Hematopoietic multipotent progenitor cell treated with erythropoietin and hydrocortisone succinate and interleukin-3 and kit ligand, for 8 days (in vitro differentiated cells): Measurements from ENCODE around the gene FAM53A.
"Not testable (repeated sequence)": the region's sequence is repeated elsewhere in the genome, so short reads cannot be mapped to it uniquely, and the experiment has no call there.

ENCODE experiments used
- DNase-seq: peaks from one replicate; pipeline ENCODE4 v3.0.0-alpha.2; 2015

Gene FAM53A

GRCh38 chr4:1658146-1658545, 26.0 kb downstream of the FAM53A start:
- no peak for DNase-seq

- no peak for DNase-seq
Observed at GRCh38 chr4:1656986-1657385, 27.1 kb downstream of the FAM53A start.

- no peak for DNase-seq
Observed at GRCh38 chr4:1656132-1656531, 28.0 kb downstream of the FAM53A start.

GRCh38 chr4:1655676-1656075, 28.4 kb downstream of the FAM53A start:
- DNase-seq = no peak

GRCh38 chr4:1655081-1655480, 29.0 kb downstream of the FAM53A start:
- no peak for DNase-seq

GRCh38 chr4:1654216-1654955, 29.7 kb downstream of the FAM53A start:
- no peak for DNase-seq

- DNase-seq = no peak
Observed at GRCh38 chr4:1653776-1654175, 30.3 kb downstream of the FAM53A start.

- DNase-seq = no peak
Observed at GRCh38 chr4:1652088-1652487, 32.0 kb downstream of the FAM53A start.

- DNase-seq = no peak
Observed at GRCh38 chr4:1651609-1652008, 32.5 kb downstream of the FAM53A start.

GRCh38 chr4:1648962-1649361, 35.2 kb downstream of the FAM53A start:
- DNase-seq = no peak

- no peak for DNase-seq
Observed at GRCh38 chr4:1647432-1647831, 36.7 kb downstream of the FAM53A start.

- no peak for DNase-seq
Observed at GRCh38 chr4:1646690-1647089, 37.4 kb downstream of the FAM53A start.

- no peak for DNase-seq
Observed at GRCh38 chr4:1644891-1645657, 39.0 kb downstream of the FAM53A start.

- no peak for DNase-seq
Observed at GRCh38 chr4:1643971-1644735, 40.0 kb downstream of the FAM53A start.

- DNase-seq = no peak
Observed at GRCh38 chr4:1642196-1642951, 41.7 kb downstream of the FAM53A start.

GRCh38 chr4:1641671-1642070, 42.4 kb downstream of the FAM53A start:
- no peak for DNase-seq

- DNase-seq = not testable (repeated sequence)
Observed at GRCh38 chr4:1640716-1641503, 43.2 kb downstream of the FAM53A start.

GRCh38 chr4:1640190-1640589, 43.9 kb downstream of the FAM53A start:
- DNase-seq = no peak

GRCh38 chr4:1639299-1639868, 44.7 kb downstream of the FAM53A start:
- no peak for DNase-seq

GRCh38 chr4:1638873-1639272, 45.2 kb downstream of the FAM53A start:
- DNase-seq = no peak

- no peak for DNase-seq
Observed at GRCh38 chr4:1638272-1638598, 45.9 kb downstream of the FAM53A start.
